OCI-LY1 (cell line): ENCODE measurements around the gene MAML2.

ENCODE experiments used
- H2AFZ ChIP-seq: fragments of 200-600 bp; sonication (generic), shearing (Covaris generic); 2 replicates; pipeline ENCODE4 v1.6.0; 2014; ENCODE audit warnings: antibody characterized with exemption, mild to moderate bottlenecking, low read length
- H3F3A ChIP-seq: fragments of 200-600 bp; sonication (generic), shearing (Covaris generic); 2 replicates; pipeline ENCODE4 v1.6.0; 2014; ENCODE audit warnings: mild to moderate bottlenecking, antibody characterized with exemption, low read length, moderate library complexity; ENCODE audit not compliant: insufficient read depth
- H3K27ac ChIP-seq: fragments of 200-600 bp; sonication (generic); 2 replicates; pipeline ENCODE4 v1.5.1; 2014; ENCODE audit warnings: low read length, mixed run types, mild to moderate bottlenecking, low read depth; ENCODE audit not compliant: poor library complexity, severe bottlenecking
- H3K27me3 ChIP-seq: fragments of 200-600 bp; sonication (generic); 2 replicates; pipeline ENCODE4 v1.6.0; 2014; ENCODE audit warnings: antibody characterized with exemption, mild to moderate bottlenecking, low read length, moderate library complexity; ENCODE audit not compliant: insufficient read depth
- H3K36me3 ChIP-seq: fragments of 200-600 bp; sonication (generic); 2 replicates; pipeline ENCODE4 v1.6.1; 2014; ENCODE audit warnings: mild to moderate bottlenecking, antibody characterized with exemption, low read length, moderate library complexity, mixed read lengths; ENCODE audit not compliant: insufficient read depth
- H3K4me1 ChIP-seq: fragments of 200-600 bp; sonication (generic); 2 replicates; pipeline ENCODE4 v1.5.1; 2014; ENCODE audit warnings: mild to moderate bottlenecking, low read length, moderate library complexity; ENCODE audit not compliant: insufficient read depth, severe bottlenecking
- H3K4me2 ChIP-seq: fragments of 200-600 bp; sonication (generic), shearing (Covaris generic); 2 replicates; pipeline ENCODE4 v1.6.1; 2014; ENCODE audit warnings: low read length
- H3K4me3 ChIP-seq: fragments of 200-600 bp; sonication (generic); 2 replicates; pipeline ENCODE4 v1.5.1; 2014; ENCODE audit warnings: low read length, low read depth, mild to moderate bottlenecking, mixed read lengths; ENCODE audit not compliant: poor library complexity, severe bottlenecking
- H3K79me2 ChIP-seq: fragments of 200-600 bp; shearing (Covaris generic); 2 replicates; pipeline ENCODE4 v1.6.1; 2016; ENCODE audit warnings: mixed run types, low read length, mixed read lengths; ENCODE audit not compliant: insufficient read depth
- H3K9ac ChIP-seq: fragments of 200-600 bp; sonication (generic), shearing (Covaris generic); 2 replicates; pipeline ENCODE4 v1.6.1; 2014; ENCODE audit warnings: mild to moderate bottlenecking, low read length, mixed read lengths
- H3K9me2 ChIP-seq: fragments of 200-600 bp; sonication (generic), shearing (Covaris generic); 2 replicates; pipeline ENCODE4 v1.6.1; 2014; ENCODE audit warnings: low read depth, mild to moderate bottlenecking, low read length, mixed read lengths
- H3K9me3 ChIP-seq: fragments of 200-600 bp; shearing (Covaris generic); 2 replicates; pipeline ENCODE4 v1.6.1; 2014; ENCODE audit warnings: low read length, mixed read lengths
- H4K20me1 ChIP-seq: fragments of 200-600 bp; sonication (generic), shearing (Covaris generic); 2 replicates; pipeline ENCODE4 v1.6.0; 2016; ENCODE audit warnings: mild to moderate bottlenecking, low read length; ENCODE audit not compliant: insufficient read depth
- EZH2 ChIP-seq: fragments of 200-600 bp; sonication (generic), shearing (Covaris generic); IDR thresholded peaks from 2 replicates; pipeline ENCODE4 v1.8.0; 2017; ENCODE audit warnings: borderline replicate concordance, mixed run types, mild to moderate bottlenecking, antibody characterized with exemption, low read length, moderate library complexity, mixed read lengths
- TF ChIP-seq, protein P1 (sequence below): fragments of 200-600 bp; sonication (generic), shearing (Covaris generic); IDR thresholded peaks from 2 replicates; pipeline ENCODE4 v1.5.1; 2017; ENCODE audit warnings: mild to moderate bottlenecking, antibody characterized with exemption, low read length, moderate library complexity, mixed read lengths

MAML2 gene

DNA sequence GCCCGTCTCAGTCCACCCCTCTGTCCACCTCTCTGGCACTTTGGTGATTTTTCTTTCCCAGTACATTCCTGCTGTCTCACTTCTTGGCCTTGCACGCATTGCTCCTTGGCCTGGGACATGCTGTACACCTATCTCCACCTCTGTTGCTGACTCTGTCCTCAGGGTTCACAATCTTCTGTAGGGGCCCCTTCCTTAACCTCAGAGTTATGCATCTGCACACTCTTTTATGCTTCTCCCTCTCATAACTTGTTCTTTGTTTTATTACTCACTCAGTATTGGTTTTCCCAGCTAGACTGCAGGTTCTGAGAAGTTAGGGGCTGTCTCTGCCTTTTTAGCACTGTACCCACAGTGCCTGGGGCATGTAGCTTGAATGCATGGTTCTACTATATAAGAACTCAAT, 279.9 kb downstream of the MAML2 start:
- no peaks in the 10 kb centered on the region for H3K79me2 ChIP-seq
- H3K36me3 ChIP-seq, result no peaks in the 10 kb centered on the region
- H4K20me1 ChIP-seq, result no peaks in the 10 kb centered on the region
- H3K4me1 ChIP-seq, result no peaks in the 10 kb centered on the region
- no peaks in the 10 kb centered on the region for H3K9me2 ChIP-seq
- no peak overlapping the region for H3K27ac ChIP-seq
- H3K9me3 ChIP-seq, result no peaks in the 10 kb centered on the region
- no peak overlapping the region for H3K9ac ChIP-seq
- no peak overlapping the region for H2AFZ ChIP-seq
- H3F3A ChIP-seq, result no peaks in the 10 kb centered on the region
- H3K27me3 ChIP-seq, result no peaks in the 10 kb centered on the region
- TF ChIP-seq, protein P1, sequence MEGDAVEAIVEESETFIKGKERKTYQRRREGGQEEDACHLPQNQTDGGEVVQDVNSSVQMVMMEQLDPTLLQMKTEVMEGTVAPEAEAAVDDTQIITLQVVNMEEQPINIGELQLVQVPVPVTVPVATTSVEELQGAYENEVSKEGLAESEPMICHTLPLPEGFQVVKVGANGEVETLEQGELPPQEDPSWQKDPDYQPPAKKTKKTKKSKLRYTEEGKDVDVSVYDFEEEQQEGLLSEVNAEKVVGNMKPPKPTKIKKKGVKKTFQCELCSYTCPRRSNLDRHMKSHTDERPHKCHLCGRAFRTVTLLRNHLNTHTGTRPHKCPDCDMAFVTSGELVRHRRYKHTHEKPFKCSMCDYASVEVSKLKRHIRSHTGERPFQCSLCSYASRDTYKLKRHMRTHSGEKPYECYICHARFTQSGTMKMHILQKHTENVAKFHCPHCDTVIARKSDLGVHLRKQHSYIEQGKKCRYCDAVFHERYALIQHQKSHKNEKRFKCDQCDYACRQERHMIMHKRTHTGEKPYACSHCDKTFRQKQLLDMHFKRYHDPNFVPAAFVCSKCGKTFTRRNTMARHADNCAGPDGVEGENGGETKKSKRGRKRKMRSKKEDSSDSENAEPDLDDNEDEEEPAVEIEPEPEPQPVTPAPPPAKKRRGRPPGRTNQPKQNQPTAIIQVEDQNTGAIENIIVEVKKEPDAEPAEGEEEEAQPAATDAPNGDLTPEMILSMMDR, result no peak
- TF ChIP-seq EZH2, result no peak
- no peak overlapping the region for H3K4me2 ChIP-seq
- no peak overlapping the region for H3K4me3 ChIP-seq

DNA sequence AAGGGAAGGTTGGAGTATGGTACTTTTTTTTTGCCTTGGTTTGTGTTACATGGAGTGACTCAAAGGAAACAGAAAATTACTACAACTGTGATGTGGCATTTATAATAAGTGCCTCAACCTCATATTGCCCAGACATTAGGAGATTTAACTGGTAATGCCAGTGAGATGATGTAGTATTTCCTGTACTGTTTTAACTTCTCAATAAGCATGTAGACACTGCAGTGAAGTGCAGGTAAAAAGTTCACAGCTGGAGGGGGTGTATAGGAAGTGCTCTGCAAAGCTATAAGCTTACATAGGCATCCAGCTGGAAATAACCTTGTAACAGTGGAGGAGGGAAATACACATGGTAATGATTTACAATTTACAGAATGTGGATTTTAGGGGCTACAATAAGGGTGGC, 280.9 kb downstream of the MAML2 start:
- no peak overlapping the region for H3K4me3 ChIP-seq
- H2AFZ ChIP-seq, result no peak overlapping the region
- no peak for TF ChIP-seq EZH2
- TF ChIP-seq, protein P1, result no peak
- no peaks in the 10 kb centered on the region for H4K20me1 ChIP-seq
- H3F3A ChIP-seq, result no peaks in the 10 kb centered on the region
- H3K36me3 ChIP-seq, result no peaks in the 10 kb centered on the region
- no peaks in the 10 kb centered on the region for H3K9me2 ChIP-seq
- no peaks in the 10 kb centered on the region for H3K27me3 ChIP-seq
- no peak overlapping the region for H3K27ac ChIP-seq
- no peaks in the 10 kb centered on the region for H3K9me3 ChIP-seq
- H3K79me2 ChIP-seq, result no peaks in the 10 kb centered on the region
- H3K4me1 ChIP-seq, result no peaks in the 10 kb centered on the region
- H3K9ac ChIP-seq, result no peak overlapping the region
- H3K4me2 ChIP-seq, result no peak overlapping the region

DNA sequence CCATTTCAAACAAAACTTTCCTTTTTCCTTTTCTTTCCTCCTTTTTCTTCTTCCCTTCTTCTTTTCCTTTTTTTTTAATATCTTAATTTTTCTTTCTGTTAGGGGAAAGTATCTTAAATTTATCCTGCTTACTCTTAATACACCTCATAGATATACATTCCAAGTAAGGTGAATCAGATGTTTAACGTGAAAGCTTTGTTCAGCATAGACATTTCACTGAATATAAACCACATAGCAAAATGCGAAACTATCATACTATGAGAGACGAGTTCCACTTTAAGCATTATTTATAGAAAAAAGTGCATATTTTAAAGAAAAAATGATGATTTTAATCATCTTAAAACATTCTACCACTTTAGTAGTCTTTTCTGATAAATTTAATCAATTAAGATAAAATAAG, 281.3 kb downstream of the MAML2 start:
- Histone ChIP-seq H3K4me3 (no peak overlapping the region), H4K20me1 (no peaks in the 10 kb centered on the region), H3K4me1 (no peaks in the 10 kb centered on the region), H3K27ac (no peak overlapping the region), H3K9me3 (no peaks in the 10 kb centered on the region), H3K4me2 (no peak overlapping the region), H2AFZ (no peak overlapping the region), H3K27me3 (no peaks in the 10 kb centered on the region), H3F3A (no peaks in the 10 kb centered on the region), H3K36me3 (no peaks in the 10 kb centered on the region), H3K79me2 (no peaks in the 10 kb centered on the region), H3K9ac (no peak overlapping the region), H3K9me2 (no peaks in the 10 kb centered on the region)
- no peak for TF ChIP-seq EZH2
- TF ChIP-seq, protein P1, result no peak
